Stimulated activated naive CD8-positive, alpha-beta T cell treated with anti-CD3 and anti-CD28 coated beads, Interleukin-15, amount 100 ng/mL, for 72 hours (primary cell): ENCODE data around the gene LIPF.
"Not testable (repeated sequence)": the region's sequence is repeated elsewhere in the genome, so short reads cannot be mapped to it uniquely, and the experiment has no call there.

ENCODE experiments used
- ATAC-seq: fragments of 150-1000 bp; cut with Tn5 transposase; 2 replicates; pipeline ENCODE4 v1.10.0; 2021; ENCODE audit warnings: mild to moderate bottlenecking, moderate library complexity
- DNase-seq, 2 donors: peaks; one replicate each; pipeline ENCODE4 v3.0.0; 2021 to 2022
- H3K27ac Mint-ChIP-seq, 2 donors: one replicate each; pipeline ENCODE4 v1.8.0; 2022; ENCODE audit warnings: mild to moderate bottlenecking in 2 of 2, mixed read lengths in 2 of 2, moderate library complexity in 2 of 2
- H3K27me3 Mint-ChIP-seq: one replicate; pipeline ENCODE4 v1.8.0; 2022; ENCODE audit warnings: mixed read lengths
- H3K4me1 Mint-ChIP-seq: one replicate; pipeline ENCODE4 v1.8.0; 2022; ENCODE audit warnings: mild to moderate bottlenecking, mixed read lengths
- H3K4me3 Mint-ChIP-seq, 2 donors: one replicate each; pipeline ENCODE4 v1.8.0; 2022; ENCODE audit warnings: mild to moderate bottlenecking in 2 of 2, mixed read lengths in 2 of 2, moderate library complexity in 1 of 2
- H3K9me3 Mint-ChIP-seq, 2 donors: one replicate each; pipeline ENCODE4 v1.8.0; 2022; ENCODE audit warnings: mixed read lengths in 2 of 2

The LIPF gene

DNA sequence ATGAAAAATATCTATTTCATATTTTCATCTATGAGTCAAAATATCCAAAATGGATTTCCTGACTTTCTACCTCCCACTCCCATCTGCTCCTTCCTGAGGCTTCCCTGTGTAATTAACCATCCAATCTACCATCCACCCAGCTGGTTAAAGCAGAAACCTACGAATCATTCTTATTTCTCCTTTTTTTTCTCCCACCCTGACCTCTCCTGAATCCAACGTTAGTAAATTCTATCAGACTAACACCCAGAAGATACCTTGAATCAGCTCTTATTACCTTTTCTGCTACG, 3.7 kb upstream of the LIPF start:
- H3K27me3 Mint-ChIP-seq, result peaks cover 11% of the 10 kb centered on the region
- DNase-seq, result no peak
- H3K4me3 Mint-ChIP-seq, result no peak overlapping the region
- H3K9me3 Mint-ChIP-seq, result peaks cover 3 to 6% of the 10 kb centered on the region in 2 donors
- no peak overlapping the region for H3K27ac Mint-ChIP-seq
- no peak for ATAC-seq
- no peaks in the 10 kb centered on the region for H3K4me1 Mint-ChIP-seq

DNA sequence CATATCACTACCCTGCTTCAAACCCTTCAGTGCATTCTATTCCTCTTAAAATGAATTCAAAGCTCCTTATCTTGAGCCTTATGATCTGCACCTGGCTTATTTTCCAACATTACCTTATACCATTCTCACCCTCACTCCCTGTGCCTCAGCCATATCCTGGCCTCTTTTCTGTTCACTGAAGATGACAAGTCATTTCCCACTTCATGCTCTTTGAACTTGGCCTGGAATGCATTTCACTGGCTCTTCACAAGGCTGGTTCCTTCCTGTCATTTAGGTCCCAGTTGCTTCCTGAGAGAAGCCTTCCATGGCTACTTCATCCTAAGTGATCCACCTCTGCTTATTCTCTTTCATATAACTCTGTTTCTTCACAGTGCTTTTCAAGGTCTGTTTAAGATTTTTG, 3.2 kb upstream of the LIPF start:
- Mint-ChIP-seq H3K27me3 (peaks cover 11% of the 10 kb centered on the region), H3K27ac (no peak overlapping the region), H3K9me3 (peaks cover 3 to 6% of the 10 kb centered on the region in 2 donors), H3K4me3 (no peak overlapping the region), H3K4me1 (no peaks in the 10 kb centered on the region)
- ATAC-seq, result no peak
- no peak for DNase-seq

GRCh38 chr10:88661577-88661976, 2.7 kb upstream of the LIPF start:
- peaks cover 3 to 6% of the 10 kb centered on the region in 2 donors for H3K9me3 Mint-ChIP-seq
- DNase-seq (no peak), ATAC-seq (no peak)
- no peaks in the 10 kb centered on the region for H3K4me1 Mint-ChIP-seq
- no peak overlapping the region for H3K27ac Mint-ChIP-seq
- H3K4me3 Mint-ChIP-seq, result no peak overlapping the region
- peaks cover 11% of the 10 kb centered on the region for H3K27me3 Mint-ChIP-seq

DNA sequence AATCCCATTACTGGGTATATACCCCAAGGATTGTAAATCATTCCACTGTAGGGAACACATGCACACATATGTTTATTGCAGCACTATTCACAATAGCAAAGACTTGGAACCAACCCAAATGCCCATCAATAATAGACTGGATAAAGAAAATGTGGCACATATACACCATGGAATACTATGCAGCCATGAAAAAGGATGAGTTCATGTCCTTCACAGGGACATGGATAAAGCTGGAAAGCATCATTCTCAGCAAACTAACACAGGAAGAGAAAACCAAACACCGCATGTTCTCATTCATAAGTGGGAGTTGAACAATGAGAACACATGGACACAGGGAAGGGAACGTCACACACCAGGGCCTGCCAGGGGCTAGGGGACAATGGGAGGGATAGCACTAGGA, 1.1 kb upstream of the LIPF start:
- H3K9me3 Mint-ChIP-seq, ATAC-seq, DNase-seq, H3K4me1 Mint-ChIP-seq, H3K27ac Mint-ChIP-seq, H3K4me3 Mint-ChIP-seq: not testable (repeated sequence)
- H3K27me3 Mint-ChIP-seq, result peaks cover 11% of the 10 kb centered on the region

DNA sequence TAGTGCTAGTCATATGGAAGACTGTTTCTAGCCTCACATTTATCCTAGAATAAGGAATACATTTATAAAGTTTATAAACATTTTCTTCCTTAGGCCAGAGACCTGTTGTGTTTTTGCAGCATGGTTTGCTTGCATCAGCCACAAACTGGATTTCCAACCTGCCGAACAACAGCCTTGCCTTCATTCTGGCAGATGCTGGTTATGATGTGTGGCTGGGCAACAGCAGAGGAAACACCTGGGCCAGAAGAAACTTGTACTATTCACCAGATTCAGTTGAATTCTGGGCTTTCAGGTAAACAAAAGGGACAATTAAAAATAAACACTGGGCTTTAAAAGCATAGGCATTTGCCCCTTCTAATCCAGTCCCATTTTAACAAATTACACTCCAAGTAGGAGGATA, 4.2 kb downstream of the LIPF start:
- H3K4me3 Mint-ChIP-seq, result no peak overlapping the region
- DNase-seq (no peak), ATAC-seq (no peak)
- H3K27ac Mint-ChIP-seq, result no peak overlapping the region
- peaks cover 20% of the 10 kb centered on the region for H3K4me1 Mint-ChIP-seq
- H3K9me3 Mint-ChIP-seq, result no peaks in the 10 kb centered on the region
- H3K27me3 Mint-ChIP-seq, result peaks cover 7% of the 10 kb centered on the region

DNA sequence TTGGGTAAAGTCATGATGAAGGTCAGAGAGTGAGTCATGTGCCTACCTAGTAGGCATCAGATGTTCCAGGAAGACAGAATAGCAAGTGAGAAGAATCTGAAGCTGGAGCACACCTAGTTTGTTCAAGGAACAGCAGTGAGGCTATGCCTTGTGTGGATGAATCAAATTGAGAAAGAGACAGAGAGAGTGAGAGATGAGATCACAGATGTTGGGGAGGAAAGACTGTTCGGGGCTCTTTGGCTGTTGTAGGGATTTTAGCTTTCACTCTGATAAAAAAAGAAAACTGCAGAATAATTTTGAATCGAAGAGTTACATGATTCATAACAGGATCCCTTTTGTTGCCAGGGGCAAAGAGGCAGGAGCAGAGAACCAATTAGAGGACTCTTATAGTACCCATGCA, 6.3 kb downstream of the LIPF start:
- DNase-seq (peak; percentile 9 to 23), ATAC-seq (peak; percentile 97)
- Mint-ChIP-seq H3K27me3 (peaks cover 7% of the 10 kb centered on the region), H3K4me1 (peaks cover 20% of the 10 kb centered on the region), H3K9me3 (no peaks in the 10 kb centered on the region), H3K4me3 (peak overlapping the region; percentile 58 to 64), H3K27ac (peak overlapping the region in 1 of 2 donors; percentile 42)

DNA sequence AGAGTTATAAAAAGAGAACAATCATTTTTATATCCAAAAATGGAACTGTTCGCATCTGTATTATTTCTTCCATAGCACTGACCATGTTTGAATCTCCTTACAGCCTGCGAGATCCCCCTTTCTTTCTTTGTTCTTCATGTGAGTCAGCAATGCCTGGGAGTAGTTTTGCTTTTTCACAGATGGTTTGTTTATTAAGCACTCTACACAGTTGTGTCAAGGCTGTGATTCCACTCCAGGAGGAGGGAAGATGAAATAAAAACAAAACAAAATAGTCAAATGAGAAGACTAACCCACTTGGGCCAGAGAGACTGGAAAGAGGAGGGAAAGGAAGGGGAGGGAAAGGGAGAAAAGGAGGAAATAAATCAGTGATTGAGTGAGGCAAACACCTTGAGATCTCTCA, 7.8 kb downstream of the LIPF start:
- Mint-ChIP-seq H3K4me3 (no peak overlapping the region), H3K4me1 (peaks cover 20% of the 10 kb centered on the region), H3K27me3 (peaks cover 7% of the 10 kb centered on the region), H3K27ac (peak overlapping the region in 1 of 2 donors; percentile 4), H3K9me3 (no peaks in the 10 kb centered on the region)
- ATAC-seq (no peak), DNase-seq (no peak)

DNA sequence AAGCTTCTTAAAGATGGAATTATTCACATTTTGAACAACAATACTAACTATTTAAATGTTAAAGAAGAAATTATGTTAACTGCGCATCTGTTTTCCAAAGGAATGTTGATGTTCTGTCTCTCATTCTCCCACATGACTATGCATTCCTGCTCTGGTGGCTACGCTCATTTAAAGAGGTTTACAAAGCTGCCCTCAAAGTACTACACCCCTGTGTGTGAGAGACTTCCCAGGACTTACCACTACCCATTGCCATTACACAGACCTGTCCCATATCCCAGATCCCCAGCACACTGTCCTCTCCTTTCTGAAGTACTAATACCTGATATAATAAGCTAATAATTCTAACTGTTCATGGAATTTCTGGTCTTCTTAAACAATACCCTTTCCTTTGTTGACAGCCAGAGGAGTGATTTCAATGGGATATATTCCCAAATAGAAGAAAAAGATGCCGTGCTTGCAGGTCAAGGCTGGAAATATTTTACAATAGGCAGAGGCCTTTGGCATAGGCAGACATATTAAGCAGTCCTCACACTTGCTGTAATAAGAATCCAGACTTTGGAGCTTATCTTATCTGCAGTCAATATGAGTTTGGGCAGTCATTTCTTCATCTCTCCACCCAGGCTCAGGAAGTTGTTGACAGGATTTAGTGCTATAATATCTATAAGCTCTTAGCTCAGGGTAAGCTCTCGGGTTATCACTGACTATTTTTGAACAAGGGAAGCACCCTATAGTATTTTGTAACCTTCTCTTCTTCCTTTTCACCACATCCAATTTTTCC, 12.2 kb downstream of the LIPF start:
- Mint-ChIP-seq H3K27me3 (peaks cover 8% of the 10 kb centered on the region), H3K27ac (no peak overlapping the region), H3K9me3 (no peaks in the 10 kb centered on the region), H3K4me1 (peaks cover 6% of the 10 kb centered on the region), H3K4me3 (no peak overlapping the region)
- no peak for ATAC-seq
- DNase-seq, result no peak

- H3K4me1 Mint-ChIP-seq, result no peaks in the 10 kb centered on the region
- DNase-seq (no peak), ATAC-seq (no peak)
- peaks cover 22% of the 10 kb centered on the region for H3K27me3 Mint-ChIP-seq
- no peaks in the 10 kb centered on the region for H3K9me3 Mint-ChIP-seq
- no peak overlapping the region for H3K27ac Mint-ChIP-seq
- H3K4me3 Mint-ChIP-seq, result no peak overlapping the region
Measured at GRCh38 chr10:88680958-88681357, 16.7 kb downstream of the LIPF start.

DNA sequence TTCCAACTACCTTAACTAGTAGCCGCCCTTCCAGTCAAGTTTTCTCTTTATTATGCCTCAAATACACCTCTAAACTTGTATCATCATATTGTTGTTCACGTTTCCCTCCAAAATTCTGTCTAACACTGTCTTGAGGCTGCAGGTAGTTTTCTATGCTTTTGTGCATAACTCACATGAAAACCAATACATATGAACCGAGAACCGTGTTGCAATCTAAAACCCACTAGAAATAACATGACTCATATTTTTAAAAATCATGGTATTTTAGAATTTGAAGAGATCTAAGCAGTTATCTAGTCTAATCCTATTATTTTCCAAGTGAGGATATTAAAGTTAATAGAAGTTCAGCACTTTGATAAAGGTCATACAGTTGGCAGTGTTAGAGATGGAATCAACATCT, 18.2 kb downstream of the LIPF start:
- H3K27ac Mint-ChIP-seq, result no peak overlapping the region
- peaks cover 22% of the 10 kb centered on the region for H3K27me3 Mint-ChIP-seq
- DNase-seq (no peak), ATAC-seq (no peak)
- H3K4me1 Mint-ChIP-seq, result no peaks in the 10 kb centered on the region
- no peak overlapping the region for H3K4me3 Mint-ChIP-seq
- no peaks in the 10 kb centered on the region for H3K9me3 Mint-ChIP-seq

DNA sequence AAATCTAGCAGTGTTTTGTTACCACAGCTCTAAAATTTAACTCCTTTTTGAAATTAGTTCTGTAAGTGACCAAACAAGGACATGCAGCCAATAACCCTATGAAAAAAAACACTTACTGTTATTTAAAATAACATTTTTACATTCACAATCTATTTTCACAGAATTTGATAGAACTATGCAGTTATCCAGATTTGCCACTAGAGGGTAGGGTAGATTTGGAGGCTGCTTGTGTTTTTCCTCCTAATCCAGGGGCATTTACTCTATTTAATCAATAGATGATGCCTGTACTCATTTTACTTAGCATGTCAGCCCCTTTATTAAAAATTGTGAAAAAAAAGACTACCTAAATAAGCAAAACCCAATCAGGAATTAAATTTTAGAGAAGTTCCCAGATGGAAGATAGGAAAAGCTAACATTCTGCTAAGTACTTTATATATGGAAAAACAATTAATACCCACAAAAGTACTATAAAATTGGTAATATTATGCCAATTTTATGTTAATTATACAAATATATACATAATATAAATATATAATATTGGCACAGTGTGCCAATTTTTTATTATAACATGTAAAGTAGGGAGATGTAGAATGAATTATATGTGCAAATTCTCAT, 23.7 kb downstream of the LIPF start:
- Mint-ChIP-seq H3K4me3 (no peak overlapping the region), H3K9me3 (no peaks in the 10 kb centered on the region), H3K4me1 (no peaks in the 10 kb centered on the region)

GRCh38 chr10:88689366-88689765, 25.1 kb downstream of the LIPF start:
- no peaks in the 10 kb centered on the region for H3K9me3 Mint-ChIP-seq
- H3K27ac Mint-ChIP-seq, result no peak overlapping the region
- H3K27me3 Mint-ChIP-seq, result peaks cover 23% of the 10 kb centered on the region
- DNase-seq, result no peak
- ATAC-seq, result no peak
- H3K4me3 Mint-ChIP-seq, result no peak overlapping the region
- H3K4me1 Mint-ChIP-seq, result no peaks in the 10 kb centered on the region

More for the DNA sequence above, 23.7 kb downstream of the LIPF start:
- Mint-ChIP-seq H3K27me3 (peaks cover 18% of the 10 kb centered on the region), H3K27ac (no peak overlapping the region)
- DNase-seq (no peak), ATAC-seq (no peak)

DNA sequence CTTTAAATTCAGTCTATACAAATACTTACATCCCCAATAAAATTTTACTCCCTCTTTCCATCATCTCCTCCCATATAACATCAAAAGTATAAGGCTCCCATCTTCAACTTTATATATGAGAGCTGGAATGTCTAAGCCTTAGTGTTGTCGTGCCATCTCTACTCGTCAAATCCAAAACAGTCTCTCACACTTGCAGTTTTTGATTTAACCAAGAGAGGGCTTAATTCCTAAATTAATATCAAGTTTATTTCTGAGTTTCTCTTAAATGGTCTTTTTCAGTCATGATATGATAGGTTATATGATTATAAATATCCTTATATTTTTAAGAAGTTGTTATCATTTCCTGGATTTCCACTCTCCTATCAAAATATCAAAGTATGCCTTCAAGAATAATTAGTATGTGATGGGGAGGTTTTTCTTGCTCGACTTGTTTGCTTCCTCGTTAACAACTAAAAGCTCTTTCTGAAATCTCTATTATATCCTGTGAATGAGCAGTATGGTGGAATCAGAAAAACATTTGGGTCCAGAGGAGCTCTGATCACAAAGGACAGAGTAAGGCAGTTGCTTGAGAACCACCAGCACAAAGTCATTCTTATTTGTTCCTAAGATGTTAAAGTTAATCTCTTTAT, 29.3 kb downstream of the LIPF start:
- ATAC-seq (no peak), DNase-seq (no peak)
- Mint-ChIP-seq H3K27me3 (peaks cover 23% of the 10 kb centered on the region), H3K9me3 (no peaks in the 10 kb centered on the region), H3K4me3 (no peak overlapping the region), H3K27ac (no peak overlapping the region), H3K4me1 (no peaks in the 10 kb centered on the region)

- Mint-ChIP-seq H3K4me1 (peaks cover 38% of the 10 kb centered on the region), H3K9me3 (no peaks in the 10 kb centered on the region), H3K27me3 (no peaks in the 10 kb centered on the region), H3K27ac (no peak overlapping the region), H3K4me3 (no peak overlapping the region)
- no peak for DNase-seq
- ATAC-seq, result no peak
Measured at GRCh38 chr10:88702848-88703597, 38.8 kb downstream of the LIPF start.

- Mint-ChIP-seq H3K27ac (peak within 1 kb of the TSS in 1 of 2 donors; percentile 0), H3K27me3 (peaks cover 6% of the 10 kb centered on the region), H3K9me3 (no peaks in the 10 kb centered on the region), H3K4me1 (peaks cover 39% of the 10 kb centered on the region), H3K4me3 (no peak within 1 kb of the TSS)
- ATAC-seq, result no peak
- no peak for DNase-seq
Measured at GRCh38 chr10:88705958-88706357, 41.7 kb downstream of the LIPF start, which contains the start of gene LIPK. Gene LIPK (plus strand): TSS chr10:88706249. CDS start chr10:88724544, 18,295 bp downstream.
